ENCODE results near the gene FZD2. TPM values are rescaled to one million over a fixed set of nuclear protein-coding genes. Genes with fewer than 3 reads are reported as not detected.

The FZD2 gene
- total RNA-seq, 1 experiment from 2014 or later: 23.7 TPM

DNA sequence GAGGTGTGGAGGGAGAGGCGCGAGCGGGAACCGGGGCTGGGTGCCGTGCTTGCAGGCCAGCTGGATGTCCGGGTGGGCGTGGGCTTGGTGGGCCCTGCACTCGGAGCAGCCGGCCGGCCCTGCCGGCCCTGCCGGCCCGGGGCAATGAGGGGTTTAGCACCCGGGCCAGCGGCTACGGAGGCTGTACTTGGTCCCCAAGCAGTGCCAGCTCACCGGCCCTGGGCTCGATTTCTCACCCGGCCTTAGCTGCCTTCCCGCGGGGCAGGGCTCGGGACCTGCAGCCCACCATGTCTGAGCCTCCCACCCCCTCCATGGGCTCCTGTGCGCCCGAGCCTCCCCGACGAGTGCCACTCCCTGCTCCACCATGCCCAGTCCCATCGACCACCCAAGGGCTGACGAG lies 29.3 kb upstream of the FZD2 start:
- no peak overlapping the region for H3K4me3 ChIP-seq (ENCODE audit: low read depth, low read length, poor library complexity, severe bottlenecking)
- H3K4me1 ChIP-seq (ENCODE audit: insufficient read depth, low read length, poor library complexity, severe bottlenecking): no peaks in the 10 kb centered on the region
- H3K27ac ChIP-seq (ENCODE audit: low read depth, low read length, poor library complexity, severe bottlenecking): no peak overlapping the region
- BruUV-seq (replicated peaks): no TSS peak
- no peaks in the 10 kb centered on the region for H3K9me3 ChIP-seq (ENCODE audit: low read depth, low read length, poor library complexity, severe bottlenecking)
- no peaks in the 10 kb centered on the region for H3K27me3 ChIP-seq (replicated peaks; ENCODE audit: insufficient read depth, low read depth, low read length, poor library complexity)
- TF ChIP-seq, protein P1, sequence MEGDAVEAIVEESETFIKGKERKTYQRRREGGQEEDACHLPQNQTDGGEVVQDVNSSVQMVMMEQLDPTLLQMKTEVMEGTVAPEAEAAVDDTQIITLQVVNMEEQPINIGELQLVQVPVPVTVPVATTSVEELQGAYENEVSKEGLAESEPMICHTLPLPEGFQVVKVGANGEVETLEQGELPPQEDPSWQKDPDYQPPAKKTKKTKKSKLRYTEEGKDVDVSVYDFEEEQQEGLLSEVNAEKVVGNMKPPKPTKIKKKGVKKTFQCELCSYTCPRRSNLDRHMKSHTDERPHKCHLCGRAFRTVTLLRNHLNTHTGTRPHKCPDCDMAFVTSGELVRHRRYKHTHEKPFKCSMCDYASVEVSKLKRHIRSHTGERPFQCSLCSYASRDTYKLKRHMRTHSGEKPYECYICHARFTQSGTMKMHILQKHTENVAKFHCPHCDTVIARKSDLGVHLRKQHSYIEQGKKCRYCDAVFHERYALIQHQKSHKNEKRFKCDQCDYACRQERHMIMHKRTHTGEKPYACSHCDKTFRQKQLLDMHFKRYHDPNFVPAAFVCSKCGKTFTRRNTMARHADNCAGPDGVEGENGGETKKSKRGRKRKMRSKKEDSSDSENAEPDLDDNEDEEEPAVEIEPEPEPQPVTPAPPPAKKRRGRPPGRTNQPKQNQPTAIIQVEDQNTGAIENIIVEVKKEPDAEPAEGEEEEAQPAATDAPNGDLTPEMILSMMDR (conservative IDR thresholded peaks at IDR 0.05; ENCODE audit: low read depth, low read length): no peak
- no peak for TF ChIP-seq EZH2 (IDR thresholded peaks at IDR 0.05; ENCODE audit: borderline replicate concordance, low read depth, low read length, poor library complexity, severe bottlenecking)
- ChIA-PET CTCF (interaction anchor here (0.6 kb wide), 1 partner anchor 306 kb away, joined by 4 read pairs; no protein-coding TSS in a partner anchor), POLR2A (ENCODE audit: low non-redundant PET) (interaction anchor here (0.6 kb wide), 1 partner anchor 621 kb away, joined by 7 read pairs; no protein-coding TSS in a partner anchor)
- DNase-seq (ENCODE audit: low spot score): no peak
- intact Hi-C loops (cut with micrococcal nuclease; ENCODE audit: unreplicated experiment): no loop called here
- no peaks in the 10 kb centered on the region for H3K36me3 ChIP-seq (ENCODE audit: insufficient read depth, low read length, poor library complexity, severe bottlenecking)

DNA sequence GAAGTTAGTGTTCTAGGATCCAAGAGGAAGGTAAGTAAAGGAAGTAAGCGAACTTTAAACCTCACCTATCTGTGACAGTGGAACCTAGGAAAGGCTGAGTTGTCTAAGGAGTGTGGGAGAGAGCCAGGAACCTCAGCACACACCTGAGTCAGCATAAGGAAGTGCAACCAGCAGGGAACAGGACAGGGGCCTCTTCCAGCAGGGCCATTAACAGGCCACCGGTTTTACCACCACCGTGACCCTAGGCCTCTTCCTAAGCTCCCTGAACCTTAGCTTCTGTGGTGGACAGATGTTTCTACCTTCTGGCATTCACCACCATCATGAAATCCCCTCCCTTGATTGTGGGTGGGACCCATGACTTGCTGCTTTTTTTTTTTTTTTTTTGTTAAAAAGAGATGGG lies 27.4 kb upstream of the FZD2 start:
- ChIA-PET CTCF (no interaction called here), POLR2A (ENCODE audit: low non-redundant PET) (no interaction called here)
- no peaks in the 10 kb centered on the region for H3K9me3 ChIP-seq (ENCODE audit: low read depth, low read length, poor library complexity, severe bottlenecking)
- no TSS peak for BruUV-seq (replicated peaks)
- H3K4me3 ChIP-seq (ENCODE audit: low read depth, low read length, poor library complexity, severe bottlenecking): no peak overlapping the region
- H3K36me3 ChIP-seq (ENCODE audit: insufficient read depth, low read length, poor library complexity, severe bottlenecking): no peaks in the 10 kb centered on the region
- no peak for DNase-seq (ENCODE audit: low spot score)
- no peak overlapping the region for H3K27ac ChIP-seq (ENCODE audit: low read depth, low read length, poor library complexity, severe bottlenecking)
- intact Hi-C loops (cut with micrococcal nuclease; ENCODE audit: unreplicated experiment): loop anchor here (5.0 to 10.0 kb wide), 2 partner anchors 107 to 145 kb away; no protein-coding TSS in a partner anchor
- peaks cover 5% of the 10 kb centered on the region for H3K4me1 ChIP-seq (ENCODE audit: insufficient read depth, low read length, poor library complexity, severe bottlenecking)
- no peaks in the 10 kb centered on the region for H3K27me3 ChIP-seq (replicated peaks; ENCODE audit: insufficient read depth, low read depth, low read length, poor library complexity)
- TF ChIP-seq, protein P1 (conservative IDR thresholded peaks at IDR 0.05; ENCODE audit: low read depth, low read length): no peak
- TF ChIP-seq EZH2 (IDR thresholded peaks at IDR 0.05; ENCODE audit: borderline replicate concordance, low read depth, low read length, poor library complexity, severe bottlenecking): no peak

DNA sequence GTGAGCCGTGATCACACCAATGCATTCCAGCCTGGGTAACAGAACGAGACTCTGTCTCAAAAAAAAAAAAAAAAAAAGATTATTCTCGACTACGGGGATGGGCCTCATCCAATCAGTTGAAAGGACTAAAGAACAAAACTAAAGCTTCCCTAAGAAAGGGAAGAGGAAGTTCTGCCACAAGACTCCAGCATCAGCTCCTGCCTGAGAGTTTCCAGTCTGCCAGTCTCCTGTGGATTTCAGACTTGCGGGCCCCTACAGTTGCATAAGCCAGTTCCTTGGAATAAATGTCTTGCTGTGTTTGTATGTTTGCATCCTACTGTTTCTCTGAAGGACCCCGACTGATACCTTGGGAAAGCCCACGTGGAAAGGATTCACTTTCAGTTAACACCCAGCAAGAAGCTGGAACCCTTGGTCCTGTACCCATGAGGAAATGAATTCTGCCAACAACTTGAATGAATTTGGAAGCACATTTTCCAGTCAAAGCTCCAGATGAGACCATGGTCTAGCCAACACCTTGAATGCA lies 26.3 kb upstream of the FZD2 start:
- Histone ChIP-seq H3K36me3 (ENCODE audit: insufficient read depth, low read length, poor library complexity, severe bottlenecking) (no peaks in the 10 kb centered on the region), H3K4me1 (ENCODE audit: insufficient read depth, low read length, poor library complexity, severe bottlenecking) (peaks cover 5% of the 10 kb centered on the region), H3K4me3 (ENCODE audit: low read depth, low read length, poor library complexity, severe bottlenecking) (no peak overlapping the region), H3K27me3 (replicated peaks; ENCODE audit: insufficient read depth, low read depth, low read length, poor library complexity) (no peaks in the 10 kb centered on the region), H3K9me3 (ENCODE audit: low read depth, low read length, poor library complexity, severe bottlenecking) (no peaks in the 10 kb centered on the region), H3K27ac (ENCODE audit: low read depth, low read length, poor library complexity, severe bottlenecking) (no peak overlapping the region)
- no peak for DNase-seq (ENCODE audit: low spot score)
- intact Hi-C loops (cut with micrococcal nuclease; ENCODE audit: unreplicated experiment): loop anchor here (5.0 to 10.0 kb wide), 2 partner anchors 106 to 144 kb away; no protein-coding TSS in a partner anchor
- CTCF ChIA-PET: no interaction called here
- BruUV-seq (replicated peaks): no TSS peak
- POLR2A ChIA-PET (ENCODE audit: low non-redundant PET): no interaction called here
- TF ChIP-seq, protein P1 (conservative IDR thresholded peaks at IDR 0.05; ENCODE audit: low read depth, low read length): no peak
- TF ChIP-seq EZH2 (IDR thresholded peaks at IDR 0.05; ENCODE audit: borderline replicate concordance, low read depth, low read length, poor library complexity, severe bottlenecking): no peak
